A549 (cell line): ENCODE results near the gene THOC2. TPM values are rescaled to one million over a fixed set of nuclear protein-coding genes. Genes with fewer than 3 reads are reported as not detected.
"Not testable (repeated sequence)": the region's sequence is repeated elsewhere in the genome, so short reads cannot be mapped to it uniquely, and the experiment has no call there.

Source experiments
- ATAC-seq, 2 experiments: fragments of 200-7000 bp in 1 of 2; fragments of >200 bp in 1 of 2; cut with Nextera tagmentation in 1 of 2; cut with Tn5 transposase in 1 of 2; 3 replicates each; pipeline versions ENCODE4 v1.8.0 to v1.9.1; 2018 to 2020; ENCODE audit warnings: mild to moderate bottlenecking in 1 of 2, moderate library complexity in 1 of 2
- CTCF ChIA-PET: fragments of 300-600 bp; sonication (Branson Sonifier 250); formaldehyde crosslinking; extraction: SDS; loops from one replicate; lab custom pipeline; 2021; ENCODE audit warnings: antibody characterized with exemption, inconsistent platforms; lab: Yijun Ruan, JAX
- POLR2A ChIA-PET: fragments of 350-600 bp; formaldehyde crosslinking; extraction: SDS; loops from one replicate; lab custom pipeline; 2021; ENCODE audit warnings: antibody characterized with exemption, inconsistent platforms; lab: Yijun Ruan, JAX
- DNase-seq, 2 experiments: peaks; one replicate each; pipeline versions ENCODE4 v3.0.0 to v3.0.0-alpha.2; 2011 to 2016; ENCODE audit warnings: low read depth in 1 of 2, low spot score in 1 of 2
- FAIRE-seq: peaks from 2 replicates; lab custom pipeline; 2011; peaks lifted over from hg19 to GRCh38; lab: Jason Lieb, UNC
- H3K27ac ChIP-seq, 2 experiments: fragments of >200 bp; sonication (Bioruptor Twin); formaldehyde crosslinking; 3 replicates each; pipeline ENCODE4 v1.5.1; 2016 to 2017
- H3K4me1 ChIP-seq: fragments of >200 bp; sonication (Bioruptor Twin); formaldehyde crosslinking; 3 replicates; pipeline ENCODE4 v1.6.1; 2016
- H3K4me2 ChIP-seq: fragments of >200 bp; sonication (Bioruptor Twin); formaldehyde crosslinking; 3 replicates; pipeline ENCODE4 v1.6.1; 2016
- H3K4me3 ChIP-seq: fragments of >200 bp; sonication (Bioruptor Twin); formaldehyde crosslinking; 3 replicates; pipeline ENCODE4 v1.5.1; 2016
- H3K9me3 ChIP-seq: fragments of >200 bp; sonication (Bioruptor Twin); formaldehyde crosslinking; 3 replicates; pipeline ENCODE4 v1.6.1; 2016
- CEBPB ChIP-seq, 2 experiments: fragments of >200 bp in 1 of 2; sonication (Bioruptor Twin) in 1 of 2; formaldehyde crosslinking in 1 of 2; IDR thresholded peaks; 2 replicates each; pipeline ENCODE4 v1.6.1; 2012 to 2016
- CHD4 ChIP-seq: fragments of 200-600 bp; sonication (generic); IDR thresholded peaks from 2 replicates; pipeline ENCODE4 v1.6.1; 2016; ENCODE audit warnings: antibody characterized with exemption, mild to moderate bottlenecking, borderline replicate concordance
- EHF ChIP-seq: fragments of 250-450 bp; sonication (Bioruptor Pico); IDR thresholded peaks from 2 replicates; pipeline ENCODE4 v1.5.0; 2020; ENCODE audit warnings: mild to moderate bottlenecking
- EP300 ChIP-seq, 2 experiments: fragments of >200 bp; sonication (Bioruptor Twin); formaldehyde crosslinking; IDR thresholded peaks; 2 replicates in 1 of 2; 3 replicates in 1 of 2; pipeline ENCODE4 v1.6.1; 2016 to 2017
- ESRRA ChIP-seq: fragments of 150-350 bp; IDR thresholded peaks from 2 replicates; pipeline ENCODE4 v1.6.1; 2014; ENCODE audit warnings: mild to moderate bottlenecking, low read length, borderline replicate concordance
- KDM5A ChIP-seq: fragments of 200-600 bp; sonication (generic); IDR thresholded peaks from 2 replicates; pipeline ENCODE4 v1.6.1; 2016; ENCODE audit warnings: antibody characterized with exemption, mild to moderate bottlenecking
- MAFK ChIP-seq: fragments of 450-650 bp; IDR thresholded peaks from 2 replicates; pipeline ENCODE4 v1.6.1; 2014; ENCODE audit not compliant: partially characterized antibody
- MAZ ChIP-seq: fragments of 150-350 bp; IDR thresholded peaks from 2 replicates; pipeline ENCODE4 v1.6.1; 2014; ENCODE audit warnings: antibody characterized with exemption, low read depth, low read length, borderline replicate concordance
- PHF8 ChIP-seq: fragments of 200-600 bp; sonication (generic); IDR thresholded peaks from 2 replicates; pipeline ENCODE4 v1.6.1; 2016; ENCODE audit warnings: low read depth, mild to moderate bottlenecking, antibody characterized with exemption, moderate library complexity, borderline replicate concordance
- RARB ChIP-seq: fragments of 250-450 bp; sonication (Bioruptor Pico); IDR thresholded peaks from 2 replicates; pipeline ENCODE4 v1.8.0; 2021; ENCODE audit warnings: mild to moderate bottlenecking, moderate library complexity
- SMC3 ChIP-seq: fragments of >200 bp; sonication (Bioruptor Twin); formaldehyde crosslinking; IDR thresholded peaks from 3 replicates; pipeline ENCODE4 v1.6.1; 2018; ENCODE audit warnings: inconsistent platforms
- TP53 ChIP-seq: fragments of 250-450 bp; sonication (Bioruptor Pico); IDR thresholded peaks from 2 replicates; pipeline ENCODE4 v1.5.0; 2021; ENCODE audit warnings: mild to moderate bottlenecking, moderate library complexity
- ZNF302 ChIP-seq: fragments of 250-450 bp; sonication (Bioruptor Pico); IDR thresholded peaks from 2 replicates; pipeline ENCODE4 v1.9.0; 2021; ENCODE audit warnings: inconsistent platforms, mild to moderate bottlenecking, moderate library complexity
- ZSCAN20 ChIP-seq: fragments of 250-450 bp; sonication (Bioruptor Pico); IDR thresholded peaks from 2 replicates; pipeline ENCODE4 v1.8.0; 2022; ENCODE audit warnings: mild to moderate bottlenecking, moderate library complexity
- WGBS: methylation state at CpG from one replicate; pipeline ENCODE4 v1.1.6; 2017; ENCODE audit errors: missing lambda C conversion rate; 5-methylcytosine and 5-hydroxymethylcytosine counted together
- polyA plus RNA-seq, 4 experiments: library from polyadenylated mRNA; depleted of rRNA in 3 of 4; stranded (reverse); fragments of >200 nt; fragmentation: RNase III in 1 of 4; extraction: RNeasy Plus Mini Kit Qiagen cat#74134 plus additional on column Dnase treatment in 1 of 4; gene quantifications; 2 replicates in 3 of 4; 3 replicates in 1 of 4; pipeline ENCODE4 v1.2.3, GENCODE V29; 2011 to 2017
- TF ChIP-seq, protein P1 (sequence below): fragments of 200-600 bp; sonication (generic); IDR thresholded peaks from 2 replicates; pipeline ENCODE4 v1.6.1; 2016; ENCODE audit warnings: antibody characterized with exemption, mild to moderate bottlenecking, moderate library complexity
- TF ChIP-seq, protein P2 (sequence below): IDR thresholded peaks from 2 replicates; pipeline ENCODE4 v1.6.1; 2012; ENCODE audit warnings: low read depth, borderline replicate concordance
- TF ChIP-seq, protein P3 (sequence below): fragments of >200 bp; sonication (Bioruptor Twin); formaldehyde crosslinking; IDR thresholded peaks from 3 replicates; pipeline ENCODE4 v1.6.1; 2016

Gene THOC2
- polyA plus RNA-seq, 2 of the 4 experiments (the other 2 are of a cell fraction): 62.0 to 155 TPM

DNA sequence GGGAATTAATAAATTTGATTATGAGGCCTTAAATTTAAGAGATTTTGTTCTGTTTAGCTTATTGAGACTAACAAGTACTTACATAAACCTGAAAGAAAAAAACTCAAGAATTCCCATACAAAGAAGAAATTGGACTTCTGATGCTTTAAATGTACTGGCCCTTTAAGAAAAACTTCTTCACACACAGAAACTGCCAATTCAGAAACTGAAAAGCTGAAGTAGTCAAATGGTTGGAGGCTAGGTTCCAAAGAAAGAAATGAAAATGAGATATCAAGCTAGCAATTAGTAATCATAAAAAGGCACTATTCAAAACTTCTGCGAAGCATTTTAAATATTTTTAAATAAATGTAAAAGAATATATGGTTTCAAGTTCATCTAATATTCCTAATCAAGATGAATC, 151.3 kb downstream of the THOC2 start:
- Histone ChIP-seq H3K9me3 (no peaks in the 10 kb centered on the region), H3K4me1 (no peaks in the 10 kb centered on the region), H3K4me3 (no peak overlapping the region), H3K27ac (no peak overlapping the region), H3K4me2 (no peak overlapping the region)
- DNase-seq (no peak), ATAC-seq (no peak), FAIRE-seq (peak; percentile 18)
- POLR2A ChIA-PET: no interaction called here
- 90% methylated on average over 1 of the region's 1 CpG for WGBS
- CTCF ChIA-PET: no interaction called here
- TF ChIP-seq ZNF302 (no peak), MAFK (no peak), PHF8 (no peak), ESRRA (no peak), RARB (CRISPR knock-in tag) (no peak), CEBPB (IDR thresholded peaks at IDR 0.05) (no peak), TP53 (no peak)
- TF ChIP-seq, protein P1, sequence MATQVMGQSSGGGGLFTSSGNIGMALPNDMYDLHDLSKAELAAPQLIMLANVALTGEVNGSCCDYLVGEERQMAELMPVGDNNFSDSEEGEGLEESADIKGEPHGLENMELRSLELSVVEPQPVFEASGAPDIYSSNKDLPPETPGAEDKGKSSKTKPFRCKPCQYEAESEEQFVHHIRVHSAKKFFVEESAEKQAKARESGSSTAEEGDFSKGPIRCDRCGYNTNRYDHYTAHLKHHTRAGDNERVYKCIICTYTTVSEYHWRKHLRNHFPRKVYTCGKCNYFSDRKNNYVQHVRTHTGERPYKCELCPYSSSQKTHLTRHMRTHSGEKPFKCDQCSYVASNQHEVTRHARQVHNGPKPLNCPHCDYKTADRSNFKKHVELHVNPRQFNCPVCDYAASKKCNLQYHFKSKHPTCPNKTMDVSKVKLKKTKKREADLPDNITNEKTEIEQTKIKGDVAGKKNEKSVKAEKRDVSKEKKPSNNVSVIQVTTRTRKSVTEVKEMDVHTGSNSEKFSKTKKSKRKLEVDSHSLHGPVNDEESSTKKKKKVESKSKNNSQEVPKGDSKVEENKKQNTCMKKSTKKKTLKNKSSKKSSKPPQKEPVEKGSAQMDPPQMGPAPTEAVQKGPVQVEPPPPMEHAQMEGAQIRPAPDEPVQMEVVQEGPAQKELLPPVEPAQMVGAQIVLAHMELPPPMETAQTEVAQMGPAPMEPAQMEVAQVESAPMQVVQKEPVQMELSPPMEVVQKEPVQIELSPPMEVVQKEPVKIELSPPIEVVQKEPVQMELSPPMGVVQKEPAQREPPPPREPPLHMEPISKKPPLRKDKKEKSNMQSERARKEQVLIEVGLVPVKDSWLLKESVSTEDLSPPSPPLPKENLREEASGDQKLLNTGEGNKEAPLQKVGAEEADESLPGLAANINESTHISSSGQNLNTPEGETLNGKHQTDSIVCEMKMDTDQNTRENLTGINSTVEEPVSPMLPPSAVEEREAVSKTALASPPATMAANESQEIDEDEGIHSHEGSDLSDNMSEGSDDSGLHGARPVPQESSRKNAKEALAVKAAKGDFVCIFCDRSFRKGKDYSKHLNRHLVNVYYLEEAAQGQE: no peak

DNA sequence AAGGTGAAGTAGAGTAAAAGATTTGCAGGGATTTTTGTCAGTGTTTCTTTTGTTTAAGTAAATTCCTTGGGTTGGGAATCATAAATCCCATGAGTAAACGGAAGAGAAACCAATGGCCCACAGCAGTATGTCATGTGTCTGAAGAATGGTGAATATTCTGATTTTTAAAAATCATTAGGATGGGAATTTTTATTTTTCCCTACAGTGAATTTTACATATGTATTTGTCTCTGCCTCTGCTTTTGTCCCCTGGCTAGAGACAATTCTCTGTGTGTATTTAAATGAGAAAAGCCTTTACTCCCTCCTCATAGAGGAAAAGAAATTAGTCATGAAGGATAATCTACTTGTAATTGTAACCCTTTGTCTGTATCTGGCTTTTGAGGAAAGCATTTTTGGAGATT, 152.1 kb downstream of the THOC2 start:
- 63% methylated on average over 1 of the region's 1 CpG for WGBS
- TF ChIP-seq ZSCAN20 (CRISPR knock-in tag) (no peak), CHD4 (no peak), EHF (no peak), KDM5A (no peak), MAZ (no peak), EP300 (IDR thresholded peaks at IDR 0.05) (no peak), CEBPB (IDR thresholded peaks at IDR 0.05) (no peak), SMC3 (no peak)
- TF ChIP-seq, protein P2, sequence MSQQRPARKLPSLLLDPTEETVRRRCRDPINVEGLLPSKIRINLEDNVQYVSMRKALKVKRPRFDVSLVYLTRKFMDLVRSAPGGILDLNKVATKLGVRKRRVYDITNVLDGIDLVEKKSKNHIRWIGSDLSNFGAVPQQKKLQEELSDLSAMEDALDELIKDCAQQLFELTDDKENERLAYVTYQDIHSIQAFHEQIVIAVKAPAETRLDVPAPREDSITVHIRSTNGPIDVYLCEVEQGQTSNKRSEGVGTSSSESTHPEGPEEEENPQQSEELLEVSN: no peak
- TF ChIP-seq, protein P3, sequence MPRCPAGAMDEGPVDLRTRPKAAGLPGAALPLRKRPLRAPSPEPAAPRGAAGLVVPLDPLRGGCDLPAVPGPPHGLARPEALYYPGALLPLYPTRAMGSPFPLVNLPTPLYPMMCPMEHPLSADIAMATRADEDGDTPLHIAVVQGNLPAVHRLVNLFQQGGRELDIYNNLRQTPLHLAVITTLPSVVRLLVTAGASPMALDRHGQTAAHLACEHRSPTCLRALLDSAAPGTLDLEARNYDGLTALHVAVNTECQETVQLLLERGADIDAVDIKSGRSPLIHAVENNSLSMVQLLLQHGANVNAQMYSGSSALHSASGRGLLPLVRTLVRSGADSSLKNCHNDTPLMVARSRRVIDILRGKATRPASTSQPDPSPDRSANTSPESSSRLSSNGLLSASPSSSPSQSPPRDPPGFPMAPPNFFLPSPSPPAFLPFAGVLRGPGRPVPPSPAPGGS: no peak
- TF ChIP-seq, all 56 proteins: peak for 0
- ATAC-seq (no peak), FAIRE-seq (peak; percentile 73), DNase-seq (no peak)
- H3K4me1 ChIP-seq: no peaks in the 10 kb centered on the region
- ChIA-PET CTCF (no interaction called here), POLR2A (no interaction called here)
- no peak overlapping the region for H3K4me3 ChIP-seq
- no peak overlapping the region for H3K27ac ChIP-seq
- H3K9me3 ChIP-seq: no peaks in the 10 kb centered on the region
- H3K4me2 ChIP-seq: no peak overlapping the region

DNA sequence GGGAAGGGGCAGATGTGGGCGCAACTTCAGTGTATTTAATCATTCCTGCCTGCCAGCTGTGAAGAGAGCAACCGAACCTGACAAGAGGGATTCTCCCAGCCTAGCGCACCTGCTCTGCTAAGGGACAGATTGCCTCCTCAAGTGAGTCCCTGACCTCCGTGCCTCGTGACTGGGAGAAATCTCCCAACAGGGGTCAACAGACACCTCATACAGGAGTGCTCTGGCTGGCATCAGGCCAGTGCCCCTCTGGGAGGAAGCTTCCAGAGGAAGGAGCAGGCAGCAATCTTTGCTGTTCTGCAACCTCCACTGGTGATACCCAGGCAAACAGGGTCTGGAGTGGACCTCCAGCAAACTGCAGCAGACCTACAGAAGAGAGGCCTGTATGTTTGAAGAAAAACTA, 158.8 kb downstream of the THOC2 start:
- H3K4me2 ChIP-seq, H3K9me3 ChIP-seq, POLR2A ChIA-PET, H3K4me3 ChIP-seq, ATAC-seq, H3K27ac ChIP-seq, FAIRE-seq, H3K4me1 ChIP-seq, DNase-seq, CTCF ChIA-PET: not testable (repeated sequence)
- WGBS: 72% methylated on average over 5 of the region's 5 CpGs
